ENCODE data around the gene PTPRK. TPM values are rescaled to one million over a fixed set of nuclear protein-coding genes. Genes with fewer than 3 reads are reported as not detected.

The PTPRK gene
- total and polyA plus RNA-seq, 2 of the 13 experiments (the other 11 are each of a cell fraction or from before 2014, with no cell fraction given), result 43.6 to 98.3 TPM

DNA sequence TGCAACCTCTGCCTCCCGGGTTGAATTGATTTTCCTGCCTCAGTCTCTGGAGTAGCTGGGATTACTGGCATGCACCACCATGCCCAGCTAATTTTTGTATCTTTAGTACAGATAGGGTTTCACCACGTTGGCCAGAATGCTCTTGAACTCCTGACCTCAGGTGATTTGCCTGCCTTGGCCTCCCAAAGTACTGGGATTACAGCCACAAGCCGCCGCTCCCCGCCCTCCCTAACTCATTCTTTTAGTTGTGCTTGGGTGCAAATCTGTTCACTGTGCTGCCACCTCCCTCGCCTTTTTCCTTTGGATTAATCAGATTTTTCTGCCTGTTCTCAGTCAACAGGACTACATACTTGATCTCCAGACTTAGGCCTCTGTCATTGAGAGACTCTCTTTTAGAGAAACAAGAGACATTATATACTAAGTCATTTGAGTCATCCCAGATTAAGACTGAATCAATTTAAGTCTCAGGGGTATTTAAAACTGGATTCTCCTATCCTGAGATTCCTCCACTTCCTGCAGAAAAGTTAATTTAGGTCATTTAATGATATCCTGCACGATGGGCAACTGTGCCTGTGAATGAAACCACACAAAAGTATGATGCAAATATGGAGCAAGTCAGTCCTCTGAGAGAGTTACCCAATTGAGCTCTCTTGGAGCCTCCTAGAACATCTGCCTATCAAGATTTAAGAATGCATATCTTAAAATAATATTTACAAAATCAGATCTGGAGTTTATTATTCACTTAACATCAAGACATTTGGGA, 483.4 kb downstream of the PTPRK start:
- in situ Hi-C loops (cut with HindIII; ENCODE audit: extremely low pct_ligation_motif_present, low pct_unique_long_range_greater_than_20kb), result no loop called here
- Histone ChIP-seq H3K9ac (ENCODE audit: insufficient read depth, low read depth, low read length) (no peak overlapping the region), H3K4me2 (ENCODE audit: low read depth, low read length) (no peak overlapping the region), H2AFZ (ENCODE audit: low read length) (no peak overlapping the region), H4K20me1 (ENCODE audit: insufficient read depth, low read length) (no peaks in the 10 kb centered on the region), H3K27me3 (ENCODE audit: control insufficient read depth in 1 of 2, insufficient read depth in 2 of 2, low read length in 2 of 2) (no peaks in the 10 kb centered on the region), H3K4me3 (replicated peaks in 1 of 3; ENCODE audit: insufficient read depth in 1 of 3, low read depth in 2 of 3, low read length in 3 of 3) (no peak overlapping the region), H3K27ac (ENCODE audit: extremely low read length, insufficient read depth, low read length) (no peak overlapping the region), H3K79me2 (ENCODE audit: insufficient read depth, low read length) (no peaks in the 10 kb centered on the region), H3K36me3 (replicated peaks in 1 of 2; ENCODE audit: control insufficient read depth in 1 of 2, insufficient read depth in 2 of 2, low read length in 2 of 2) (peaks cover 3 to 5% of the 10 kb centered on the region in 2 experiments), H3K4me1 (ENCODE audit: insufficient read depth, low read length) (no peaks in the 10 kb centered on the region), H3K9me3 (ENCODE audit: low read length) (no peaks in the 10 kb centered on the region)
- no TSS peak for BruUV-seq (replicated peaks)
- FAIRE-seq, result no peak
- CTCF ChIA-PET (ENCODE audit: low intra/inter-chr PET ratio, low total read pairs), result no interaction called here
- no peak for ATAC-seq
- POLR2A ChIA-PET, result interaction anchor here (0.8 kb wide), 1 partner anchor 26 kb away, joined by 3 read pairs; no protein-coding TSS in a partner anchor
- 95% methylated on average over 7 of the region's 7 CpGs for WGBS (ENCODE audit: low lambda C conversion rate)
- TF ChIP-seq, protein P1, sequence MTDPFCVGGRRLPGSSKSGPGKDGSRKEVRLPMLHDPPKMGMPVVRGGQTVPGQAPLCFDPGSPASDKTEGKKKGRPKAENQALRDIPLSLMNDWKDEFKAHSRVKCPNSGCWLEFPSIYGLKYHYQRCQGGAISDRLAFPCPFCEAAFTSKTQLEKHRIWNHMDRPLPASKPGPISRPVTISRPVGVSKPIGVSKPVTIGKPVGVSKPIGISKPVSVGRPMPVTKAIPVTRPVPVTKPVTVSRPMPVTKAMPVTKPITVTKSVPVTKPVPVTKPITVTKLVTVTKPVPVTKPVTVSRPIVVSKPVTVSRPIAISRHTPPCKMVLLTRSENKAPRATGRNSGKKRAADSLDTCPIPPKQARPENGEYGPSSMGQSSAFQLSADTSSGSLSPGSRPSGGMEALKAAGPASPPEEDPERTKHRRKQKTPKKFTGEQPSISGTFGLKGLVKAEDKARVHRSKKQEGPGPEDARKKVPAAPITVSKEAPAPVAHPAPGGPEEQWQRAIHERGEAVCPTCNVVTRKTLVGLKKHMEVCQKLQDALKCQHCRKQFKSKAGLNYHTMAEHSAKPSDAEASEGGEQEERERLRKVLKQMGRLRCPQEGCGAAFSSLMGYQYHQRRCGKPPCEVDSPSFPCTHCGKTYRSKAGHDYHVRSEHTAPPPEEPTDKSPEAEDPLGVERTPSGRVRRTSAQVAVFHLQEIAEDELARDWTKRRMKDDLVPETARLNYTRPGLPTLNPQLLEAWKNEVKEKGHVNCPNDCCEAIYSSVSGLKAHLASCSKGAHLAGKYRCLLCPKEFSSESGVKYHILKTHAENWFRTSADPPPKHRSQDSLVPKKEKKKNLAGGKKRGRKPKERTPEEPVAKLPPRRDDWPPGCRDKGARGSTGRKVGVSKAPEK (CRISPR knock-in tag; IDR thresholded peaks at IDR 0.05; ENCODE audit: borderline replicate concordance), result no peak
- TF ChIP-seq, protein P2, sequence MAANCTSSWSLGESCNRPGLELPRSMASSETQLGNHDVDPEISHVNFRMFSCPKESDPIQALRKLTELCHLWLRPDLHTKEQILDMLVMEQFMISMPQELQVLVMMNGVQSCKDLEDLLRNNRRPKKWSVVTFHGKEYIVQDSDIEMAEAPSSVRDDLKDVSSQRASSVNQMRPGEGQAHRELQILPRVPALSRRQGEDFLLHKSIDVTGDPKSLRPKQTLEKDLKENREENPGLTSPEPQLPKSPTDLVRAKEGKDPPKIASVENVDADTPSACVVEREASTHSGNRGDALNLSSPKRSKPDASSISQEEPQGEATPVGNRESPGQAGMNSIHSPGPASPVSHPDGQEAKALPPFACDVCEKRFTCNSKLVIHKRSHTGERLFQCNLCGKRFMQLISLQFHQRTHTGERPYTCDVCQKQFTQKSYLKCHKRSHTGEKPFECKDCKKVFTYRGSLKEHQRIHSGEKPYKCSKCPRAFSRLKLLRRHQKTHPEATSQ (CRISPR knock-in tag; IDR thresholded peaks at IDR 0.05; ENCODE audit: borderline replicate concordance), result no peak
- intact Hi-C loops (cut with micrococcal nuclease; ENCODE audit: unreplicated experiment), result no loop called here
- DNase-seq (ENCODE audit: low spot score), result no peak

Data from HepG2 (cell line).